Measurements from ENCODE around the gene TIMP4.

Gene TIMP4

GRCh38 chr3:12185172-12185710 lies 26.5 kb upstream of the TIMP4 start:
- DNase-seq (ENCODE audit: low read depth): no peak

DNA sequence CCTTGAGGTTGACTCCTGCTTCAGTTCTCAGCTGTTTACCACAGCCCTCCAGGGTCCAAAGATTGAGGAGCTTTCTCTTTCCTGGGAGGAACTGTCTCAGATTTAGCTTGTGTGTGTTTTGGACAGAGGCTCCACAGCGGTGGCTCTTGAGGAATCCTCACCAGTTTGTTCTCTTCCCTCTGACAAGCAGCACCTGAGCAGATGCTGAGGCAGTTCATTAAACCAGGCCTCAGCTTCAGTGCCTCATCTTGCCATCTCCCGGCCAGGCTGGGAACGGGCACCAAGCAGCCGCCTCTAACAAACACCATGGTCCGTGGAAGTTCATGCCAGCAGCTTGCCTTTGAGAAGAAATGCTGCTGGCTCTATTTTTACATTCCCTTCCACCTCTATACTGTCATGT lies 25.8 kb upstream of the TIMP4 start:
- no peak for DNase-seq (ENCODE audit: low read depth)

DNA sequence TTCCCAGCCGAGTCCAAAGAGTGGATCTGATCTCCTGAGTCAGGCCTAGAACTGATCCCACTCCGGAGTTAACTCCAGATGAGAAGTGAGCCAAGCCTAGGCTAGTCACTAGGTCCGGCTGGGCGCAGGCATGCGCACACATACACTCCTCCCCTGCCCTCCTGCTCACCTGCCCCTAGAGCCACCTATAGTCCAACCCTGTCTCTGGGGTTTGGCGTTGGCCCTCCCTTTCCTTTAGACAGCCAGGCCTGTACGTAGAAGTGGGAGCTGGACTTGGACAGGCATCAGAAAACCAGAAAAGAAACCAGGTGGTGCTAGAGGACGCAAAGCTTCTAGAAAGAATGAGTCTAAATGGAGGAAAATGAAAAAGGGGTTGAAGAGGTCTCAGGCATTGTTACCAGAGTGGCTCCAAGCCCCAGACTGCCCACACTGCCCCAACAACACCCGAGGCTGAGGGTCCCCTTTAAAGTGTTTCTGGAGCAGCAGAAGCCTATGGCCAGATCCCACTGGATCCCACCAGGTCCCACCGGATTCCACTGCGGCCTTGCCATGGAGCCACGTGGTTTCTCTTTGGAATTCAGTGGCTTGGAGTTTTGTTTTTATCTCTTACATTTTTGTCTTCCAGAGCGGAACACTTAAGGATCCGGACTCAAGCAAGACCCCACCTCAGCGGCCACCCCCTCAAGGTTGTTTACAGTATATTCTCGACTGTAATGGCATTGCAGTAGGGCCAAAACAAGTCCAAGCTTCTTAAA lies 24.2 kb upstream of the TIMP4 start:
- no peak for DNase-seq (ENCODE audit: low read depth)

- no peak for DNase-seq (ENCODE audit: low read depth)
Measured at GRCh38 chr3:12181806-12182205, 23.1 kb upstream of the TIMP4 start.

DNA sequence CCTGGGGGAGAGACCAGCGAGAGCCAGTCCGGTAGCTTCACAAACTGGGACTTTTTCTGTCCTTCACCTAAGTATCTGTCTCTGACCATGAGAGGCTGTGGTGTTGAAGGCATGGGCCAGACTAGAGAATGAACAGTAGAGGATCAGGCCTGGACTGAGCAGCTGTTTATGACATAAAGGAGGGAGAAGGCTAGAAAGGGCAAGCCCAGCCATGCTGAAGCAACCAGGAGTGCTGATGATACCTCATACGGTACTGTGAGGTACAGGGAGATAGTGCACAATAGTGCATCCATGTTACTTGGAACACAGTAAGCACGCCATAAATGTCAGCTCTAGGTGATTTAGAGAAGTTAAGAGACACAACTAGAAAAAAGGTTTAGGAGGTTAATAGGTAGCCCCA lies 22.6 kb upstream of the TIMP4 start:
- no peak for DNase-seq (ENCODE audit: low read depth)

- no peak for DNase-seq (ENCODE audit: low read depth)
Measured at GRCh38 chr3:12180631-12181030, 21.9 kb upstream of the TIMP4 start.

GRCh38 chr3:12180218-12180617 lies 21.5 kb upstream of the TIMP4 start:
- DNase-seq (ENCODE audit: low read depth): no peak

DNA sequence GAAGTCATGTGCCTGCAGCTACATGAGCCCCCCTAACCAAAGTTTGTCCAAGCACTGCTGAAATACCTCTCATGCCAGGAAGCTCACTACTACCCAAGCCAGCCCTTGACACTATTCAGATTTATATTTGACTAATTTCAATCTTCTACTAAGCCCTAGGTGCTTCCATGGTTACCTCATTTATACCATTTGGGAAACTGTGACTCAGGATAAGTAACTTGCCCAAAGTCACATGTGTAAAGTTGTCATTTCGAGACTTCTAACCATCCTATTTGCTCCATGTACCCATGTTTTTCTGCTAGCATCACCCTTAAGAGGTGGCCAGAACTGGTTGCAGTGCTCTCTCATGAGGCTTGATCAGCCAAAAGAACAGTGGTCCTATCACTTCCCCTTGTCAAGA lies 20.7 kb upstream of the TIMP4 start:
- no peak for DNase-seq (ENCODE audit: low read depth)

DNA sequence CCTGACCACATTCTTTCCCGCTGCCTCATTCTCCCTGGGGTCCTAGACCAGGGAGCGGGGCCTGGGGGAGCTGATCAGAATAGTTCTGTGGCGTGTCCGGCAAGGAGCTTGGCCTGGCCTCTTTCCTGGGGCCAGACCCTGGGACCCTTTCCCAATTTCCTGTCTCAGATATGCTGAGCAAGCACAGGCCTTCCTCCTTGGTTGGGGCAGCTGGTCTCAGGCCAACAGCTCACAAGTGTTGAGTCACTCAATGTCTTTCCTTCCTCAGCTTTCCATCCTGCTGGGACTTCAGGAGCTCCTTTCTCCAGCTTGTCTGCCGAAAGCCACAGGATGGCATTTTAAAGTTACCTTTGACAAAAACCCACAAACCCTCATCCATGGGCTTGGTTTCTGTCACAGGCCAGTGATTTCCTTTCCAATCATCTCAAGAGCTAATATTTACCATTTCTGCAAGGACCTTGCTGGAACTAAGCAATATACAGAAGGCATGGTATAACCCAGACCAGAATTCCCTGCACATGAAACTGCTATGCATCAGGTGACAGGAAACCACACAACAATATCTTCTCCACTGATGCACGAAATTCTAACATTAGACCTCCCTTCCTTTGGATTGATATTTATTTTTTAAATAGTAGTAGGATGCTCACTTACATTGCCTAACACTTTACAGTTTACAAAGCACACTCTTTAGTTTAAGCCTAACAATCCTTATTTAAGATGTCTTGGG lies 19.5 kb upstream of the TIMP4 start:
- DNase-seq (ENCODE audit: low read depth): no peak

DNA sequence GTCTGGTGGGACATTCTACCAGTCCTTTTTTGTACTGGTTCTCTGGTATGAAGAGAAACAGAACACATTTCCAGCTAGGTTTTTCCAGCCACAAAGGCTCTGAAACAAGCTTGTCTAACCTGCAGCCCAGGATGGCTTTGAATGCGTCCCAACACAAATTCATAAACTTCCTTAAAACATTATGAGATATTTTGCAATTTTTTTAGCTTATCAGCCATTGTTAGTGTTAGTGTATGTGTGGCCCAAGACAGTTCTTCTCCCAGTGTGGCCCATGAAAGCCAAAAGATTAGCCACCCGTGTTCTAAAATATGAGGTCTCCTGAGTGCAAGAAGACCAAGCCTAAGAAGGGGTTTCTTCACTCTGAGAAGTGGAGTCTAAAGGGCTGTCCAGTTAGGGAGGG lies 18.4 kb upstream of the TIMP4 start:
- DNase-seq (ENCODE audit: low read depth): no peak

DNA sequence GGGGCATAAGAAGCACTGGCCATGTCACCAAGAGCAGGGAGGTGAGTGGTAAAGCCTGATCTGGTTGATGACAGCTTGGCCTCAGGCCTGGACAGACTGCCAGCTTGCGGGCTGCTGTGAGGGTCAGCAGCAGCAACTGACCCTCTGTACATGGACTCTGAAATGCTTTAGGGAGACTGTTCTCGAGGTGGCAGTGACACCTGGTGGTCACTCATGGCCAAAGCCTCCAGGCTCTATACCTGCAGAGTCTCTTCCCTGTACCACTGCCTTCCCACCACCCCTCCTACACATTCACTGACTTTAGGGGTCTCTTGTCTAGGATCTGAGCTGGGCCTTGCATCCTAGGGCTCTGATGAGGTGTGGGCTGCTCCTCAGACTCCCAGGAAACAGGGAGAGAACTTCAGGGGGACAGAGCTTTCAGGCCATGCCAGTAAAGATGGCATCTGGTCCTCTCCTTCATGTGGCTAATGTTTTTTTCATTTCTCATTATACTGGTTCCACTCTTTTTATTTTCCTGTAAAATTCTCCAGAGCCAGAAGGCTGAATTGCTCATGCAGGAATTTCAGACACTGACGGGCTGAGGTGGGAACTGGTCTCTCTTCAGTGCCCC lies 17.2 kb upstream of the TIMP4 start:
- no peak for DNase-seq (ENCODE audit: low read depth)

GRCh38 chr3:12175137-12175593 lies 16.5 kb upstream of the TIMP4 start:
- DNase-seq (ENCODE audit: low read depth): no peak

DNA sequence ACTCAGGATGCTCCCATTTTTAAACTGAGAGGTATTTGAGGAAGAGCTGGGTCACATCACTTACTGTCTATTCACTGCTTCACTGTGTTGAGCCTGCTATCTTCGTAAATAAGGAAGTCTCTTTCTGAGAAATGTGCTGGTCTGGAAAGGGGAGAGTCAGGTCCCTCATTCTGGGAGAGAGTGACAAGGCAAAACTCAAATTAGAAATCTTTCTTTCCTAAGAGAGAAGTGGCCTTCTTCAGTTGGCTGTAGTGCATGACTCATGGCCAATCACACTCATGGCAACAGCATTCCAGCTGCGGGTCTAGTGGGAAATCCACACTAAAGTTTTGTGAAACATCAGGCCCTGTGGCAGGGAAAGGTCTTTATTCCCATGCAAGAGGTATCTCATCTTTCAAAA lies 11.5 kb upstream of the TIMP4 start:
- DNase-seq (ENCODE audit: low read depth): no peak

DNA sequence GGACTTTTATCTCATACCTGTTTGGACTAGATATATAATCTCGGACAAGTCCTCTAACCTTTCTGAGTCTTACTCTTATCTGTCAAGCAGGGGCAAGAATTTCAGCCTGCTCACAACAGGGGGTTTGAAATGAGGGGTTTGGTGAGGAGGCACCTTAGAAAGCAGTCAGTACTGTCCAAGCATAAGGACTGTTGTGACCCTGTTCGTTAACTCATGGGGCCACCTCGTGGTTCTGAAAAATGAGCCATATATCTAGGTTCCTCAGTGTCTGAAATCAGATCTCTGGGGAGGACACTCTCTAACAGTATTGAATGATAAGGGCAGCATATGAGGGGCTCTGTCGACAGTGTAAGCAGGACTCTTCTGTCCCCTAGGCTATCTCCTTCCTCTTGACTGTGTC lies 7.2 kb upstream of the TIMP4 start:
- no peak for DNase-seq (ENCODE audit: low read depth)

GRCh38 chr3:12159227-12159601 lies 502 bp upstream of the TIMP4 start:
- DNase-seq (ENCODE audit: low read depth): no peak

DNA sequence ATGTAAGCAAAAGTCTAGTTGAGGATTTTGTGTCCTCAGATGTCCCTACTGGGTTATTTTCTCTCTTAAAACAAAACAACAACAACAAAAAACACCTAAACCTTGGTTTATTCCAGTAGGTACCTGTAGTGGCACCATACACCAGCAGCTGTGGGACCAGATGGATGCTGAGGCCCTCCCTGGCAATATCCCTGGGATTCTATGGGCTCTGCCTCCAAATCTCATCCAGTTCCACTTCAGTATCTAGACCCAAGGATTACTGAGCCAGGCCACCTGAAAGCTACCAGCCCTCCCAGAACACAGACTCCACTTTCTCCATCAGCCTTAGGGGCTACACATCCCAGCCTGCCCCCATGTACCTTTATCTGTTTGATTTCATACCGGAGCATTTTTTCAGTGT lies 1.7 kb downstream of the TIMP4 start:
- DNase-seq (ENCODE audit: low read depth): no peak

DNA sequence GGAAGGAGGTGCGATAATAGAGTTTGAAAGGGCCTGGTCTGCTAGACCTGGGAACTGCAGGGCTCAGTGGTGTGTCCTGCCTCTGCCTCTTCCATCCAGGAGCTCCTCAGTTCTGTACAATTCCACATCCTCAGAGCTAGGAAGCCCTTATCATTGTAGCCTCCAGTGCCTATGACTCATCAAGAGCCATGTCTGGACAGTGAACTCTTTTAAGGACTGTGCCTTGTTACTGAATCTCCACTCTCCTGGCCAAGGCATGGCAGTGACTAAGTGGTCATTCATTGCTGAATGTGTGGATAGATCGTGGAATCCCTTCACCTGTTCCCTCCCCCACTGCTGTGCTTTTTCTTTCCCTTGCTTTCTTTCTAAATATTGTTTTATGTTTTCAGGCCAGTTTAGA lies 2.9 kb downstream of the TIMP4 start:
- no peak for DNase-seq (ENCODE audit: low read depth)

GRCh38 chr3:12155264-12155663 lies 3.4 kb downstream of the TIMP4 start:
- DNase-seq (ENCODE audit: low read depth): no peak

- DNase-seq (ENCODE audit: low read depth): no peak
Measured at GRCh38 chr3:12154151-12154550, 4.6 kb downstream of the TIMP4 start.

DNA sequence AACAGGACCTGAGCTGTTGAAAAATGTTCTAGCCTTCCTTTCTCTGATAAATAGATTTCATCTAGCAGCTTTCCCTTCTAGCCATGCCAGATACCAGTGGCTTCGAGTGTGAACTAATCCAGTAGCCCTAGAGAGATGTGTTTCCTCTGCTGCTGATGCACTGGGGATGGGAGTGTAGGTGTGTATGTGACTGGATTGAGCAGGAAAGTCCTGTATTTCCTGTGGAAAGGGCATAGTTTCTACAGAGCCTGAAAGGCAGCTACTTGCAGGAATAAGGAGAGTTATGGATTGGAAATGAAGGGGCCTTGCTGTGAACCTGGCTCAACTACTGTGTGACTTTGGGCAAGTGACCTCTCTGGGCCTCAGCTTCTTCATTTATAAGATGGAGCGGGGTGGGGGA lies 8.6 kb downstream of the TIMP4 start:
- DNase-seq (ENCODE audit: low read depth): no peak

DNA sequence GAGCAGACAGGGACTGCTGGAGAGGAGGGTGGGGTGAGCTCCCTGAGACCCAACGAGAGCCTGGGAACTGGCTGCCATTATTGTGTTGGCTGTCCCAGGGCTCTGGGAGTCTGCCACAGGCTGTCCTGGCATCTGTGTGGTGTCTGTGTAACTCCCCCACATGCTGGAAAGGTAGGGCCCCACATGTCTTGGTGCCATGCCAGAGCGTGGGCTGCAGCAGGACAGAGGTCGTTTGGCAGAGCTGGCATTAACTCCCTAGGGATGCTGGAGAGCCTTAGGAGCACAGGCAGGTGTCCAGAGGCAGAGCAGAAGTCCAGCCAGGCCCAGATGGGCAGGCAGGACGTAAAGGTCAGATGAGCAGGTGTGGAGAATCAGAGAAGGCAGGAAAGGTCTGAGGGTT lies 9.7 kb downstream of the TIMP4 start:
- DNase-seq (ENCODE audit: low read depth): no peak

DNA sequence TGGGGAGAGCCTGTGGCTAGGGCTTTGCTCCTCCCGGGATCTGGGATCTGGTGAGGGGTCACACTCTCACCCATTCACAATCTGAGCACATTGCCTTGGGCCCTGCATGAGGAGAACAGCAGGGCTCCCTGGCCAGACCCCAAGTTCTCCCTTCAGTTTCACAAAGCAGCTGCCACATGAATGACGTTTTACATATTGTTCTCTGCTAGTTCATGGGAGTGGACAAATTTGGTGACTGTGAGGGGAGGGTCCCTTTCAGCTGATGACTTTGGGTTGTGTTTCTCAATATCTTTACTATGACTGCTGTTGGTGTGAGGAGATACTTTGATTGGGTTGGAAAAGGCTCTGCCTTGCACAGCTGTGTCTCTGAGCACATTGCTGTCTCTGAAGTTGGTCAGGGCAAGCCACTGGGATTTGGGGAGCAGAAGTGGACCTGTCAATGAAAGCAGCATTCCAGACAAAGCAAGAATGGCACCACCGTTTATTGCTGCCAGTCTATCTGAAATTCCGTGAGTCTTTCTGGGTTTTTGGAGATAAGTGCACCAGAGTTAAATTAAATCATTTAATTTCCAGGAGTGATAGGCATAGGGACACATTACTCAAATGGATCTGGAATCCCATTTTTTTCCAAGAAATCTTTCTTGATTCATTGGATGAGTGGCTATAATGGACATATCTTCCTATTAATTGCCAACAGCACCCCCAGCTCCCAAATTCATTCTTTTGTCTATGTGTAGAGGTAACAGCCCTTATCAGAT lies 10.3 kb downstream of the TIMP4 start:
- no peak for DNase-seq (ENCODE audit: low read depth)
